HFFc6 (cell line): ENCODE data around the gene IQCE. TPM values are rescaled to one million over a fixed set of nuclear protein-coding genes. Genes with fewer than 3 reads are reported as not detected.
"Not testable (repeated sequence)": the region's sequence is repeated elsewhere in the genome, so short reads cannot be mapped to it uniquely, and the experiment has no call there.

Source experiments
- DNase-seq: peaks from one replicate; pipeline ENCODE4 v3.0.0-alpha.2; 2018
- H3K27ac Mint-ChIP-seq: 2 replicates; pipeline ENCODE4 v1.8.0; 2020; ENCODE audit warnings: mild to moderate bottlenecking, mixed read lengths
- H3K27me3 Mint-ChIP-seq: 2 replicates; pipeline ENCODE4 v1.8.0; 2021; ENCODE audit warnings: mild to moderate bottlenecking, moderate library complexity, mixed read lengths; ENCODE audit not compliant: insufficient read depth
- H3K36me3 Mint-ChIP-seq: 2 replicates; pipeline ENCODE4 v1.8.0; 2021; ENCODE audit warnings: low read depth, mixed read lengths
- H3K4me1 Mint-ChIP-seq: 2 replicates; pipeline ENCODE4 v1.8.0; 2020; ENCODE audit warnings: low read depth, mixed read lengths
- H3K4me3 Mint-ChIP-seq: 2 replicates; pipeline ENCODE4 v1.8.0; 2020; ENCODE audit warnings: mild to moderate bottlenecking, moderate library complexity, mixed read lengths
- H3K9me3 Mint-ChIP-seq: 2 replicates; pipeline ENCODE4 v1.8.0; 2020; ENCODE audit warnings: mild to moderate bottlenecking, mixed read lengths
- CTCF ChIP-seq: fragments of 200-600 bp; sonication (generic); IDR thresholded peaks from 2 replicates; pipeline ENCODE4 v1.5.0; 2021; ENCODE audit warnings: antibody characterized with exemption, mild to moderate bottlenecking
- total RNA-seq, 6 experiments: library from RNA; stranded (reverse); fragmentation: NEBNext Ultra II Directional; extraction: Animal tissue kit (Norgen Biotek cat#: 25700); gene quantifications; 2 replicates in 1 of 6; 3 replicates in 5 of 6; pipeline ENCODE4 v1.2.3, GENCODE V29; 2021

Gene IQCE
- total RNA-seq, 6 experiments from 2014 or later: 14.9 to 18.1 (median 17.0) TPM

GRCh38 chr7:2555121-2556052 lies 3.4 kb upstream of the IQCE start, which contains the start of gene BRAT1:
TSS of gene BRAT1 (minus strand) at chr7:2555524. CDS start at chr7:2554431, 1,093 bp downstream.
- Mint-ChIP-seq H3K9me3 (no peaks in the 10 kb centered on the region), H3K27ac (peak within 1 kb of the TSS; percentile 87), H3K27me3 (no peaks in the 10 kb centered on the region), H3K4me3 (peak within 1 kb of the TSS; percentile 88), H3K36me3 (peaks cover 5% of the 10 kb centered on the region; the same call in 1 of the 2 replicates), H3K4me1 (peaks cover 28% of the 10 kb centered on the region)
- TF ChIP-seq CTCF: peak; percentile 62
- DNase-seq: peak; percentile 94

GRCh38 chr7:2559283-2559950 lies 638 bp downstream of the IQCE start:
- Mint-ChIP-seq H3K36me3 (no peaks in the 10 kb centered on the region), H3K4me3 (peak overlapping the region; percentile 86), H3K9me3 (no peaks in the 10 kb centered on the region), H3K4me1 (peaks cover 12% of the 10 kb centered on the region), H3K27ac (peak overlapping the region; percentile 61), H3K27me3 (no peaks in the 10 kb centered on the region; the same call in 1 of the 2 replicates)
- no peak for DNase-seq
- no peak for TF ChIP-seq CTCF

GRCh38 chr7:2563955-2564354 lies 5.2 kb downstream of the IQCE start:
- peaks cover 23% of the 10 kb centered on the region for H3K4me1 Mint-ChIP-seq
- not testable (repeated sequence) for H3K27ac Mint-ChIP-seq, H3K27me3 Mint-ChIP-seq, H3K9me3 Mint-ChIP-seq, H3K4me3 Mint-ChIP-seq, DNase-seq, H3K36me3 Mint-ChIP-seq

- no peak for DNase-seq
- Mint-ChIP-seq H3K27ac (peak overlapping the region; percentile 33; the same call in 1 of the 2 replicates), H3K4me1 (peaks cover 18% of the 10 kb centered on the region), H3K27me3 (no peaks in the 10 kb centered on the region; the same call in 1 of the 2 replicates), H3K36me3 (no peaks in the 10 kb centered on the region), H3K4me3 (no peak overlapping the region), H3K9me3 (no peaks in the 10 kb centered on the region)
- TF ChIP-seq CTCF: no peak
Observed at GRCh38 chr7:2564970-2565540, 6.3 kb downstream of the IQCE start.

GRCh38 chr7:2566348-2566889 lies 7.6 kb downstream of the IQCE start:
- Mint-ChIP-seq H3K27ac (no peak overlapping the region), H3K4me3 (peak overlapping the region; percentile 64), H3K4me1 (peaks cover 17% of the 10 kb centered on the region), H3K36me3 (no peaks in the 10 kb centered on the region), H3K27me3 (no peaks in the 10 kb centered on the region; the same call in 1 of the 2 replicates), H3K9me3 (no peaks in the 10 kb centered on the region)
- DNase-seq: no peak
- TF ChIP-seq CTCF: no peak
